GM04503 (cell line): ENCODE data around the gene MRPL48.
"Not testable (repeated sequence)": the region's sequence is repeated elsewhere in the genome, so short reads cannot be mapped to it uniquely, and the experiment has no call there.

Source experiments
- DNase-seq: peaks from one replicate; pipeline ENCODE4 v3.0.0-alpha.2; 2012; ENCODE audit warnings: low read depth

The MRPL48 gene

GRCh38 chr11:73779084-73779902 lies 8.4 kb upstream of the MRPL48 start:
- peak; percentile 90 for DNase-seq

DNA sequence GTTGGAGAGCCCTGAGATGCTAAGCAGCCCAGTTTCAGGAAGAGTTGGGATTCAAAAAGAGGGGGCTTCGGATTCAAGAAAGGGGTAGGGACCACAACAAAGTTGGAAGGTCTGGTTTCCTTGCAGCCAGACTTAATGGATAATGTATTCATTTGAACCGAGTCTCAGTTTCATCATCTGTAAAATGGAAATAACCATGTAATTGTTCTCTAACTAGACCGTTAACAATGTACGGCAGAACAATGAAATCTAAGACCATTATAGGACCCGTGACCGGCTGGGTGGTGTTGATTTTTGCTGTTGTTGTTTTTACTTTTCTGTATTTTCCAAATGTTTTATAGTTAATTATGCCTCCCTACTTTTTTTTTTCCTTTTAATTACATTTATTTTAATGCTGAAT lies 6.4 kb upstream of the MRPL48 start:
- DNase-seq = no peak

- DNase-seq = no peak
These were observed 4.1 kb upstream of the MRPL48 start for GRCh38 chr11:73783483-73784020.

DNA sequence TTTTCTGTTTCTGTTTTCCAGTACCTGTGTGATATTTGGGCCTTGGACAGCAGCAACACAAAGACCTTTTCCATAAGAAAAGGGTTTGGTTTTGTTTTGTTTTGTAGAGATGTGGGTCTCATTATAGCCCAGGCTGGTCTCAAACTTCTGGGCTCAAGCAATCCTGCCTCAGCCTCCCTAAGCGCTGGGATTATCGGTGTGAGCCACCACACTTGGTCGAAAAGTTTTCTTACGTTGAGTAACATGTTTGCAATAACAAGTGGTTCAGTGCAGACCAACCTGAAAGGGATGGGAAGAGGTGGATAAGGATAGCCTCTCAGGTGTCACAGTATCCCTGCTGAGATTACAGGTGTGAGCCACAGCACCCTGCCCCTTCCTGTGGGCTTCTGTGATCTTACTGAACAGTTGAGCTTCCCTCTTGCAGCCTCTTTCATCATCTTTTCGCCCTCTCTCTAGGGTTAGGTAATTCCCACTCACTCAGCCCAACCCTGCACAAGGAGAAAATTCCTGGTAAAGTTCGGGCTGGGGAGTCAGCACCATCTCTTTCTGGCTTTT lies 3.5 kb upstream of the MRPL48 start:
- DNase-seq = no peak

DNA sequence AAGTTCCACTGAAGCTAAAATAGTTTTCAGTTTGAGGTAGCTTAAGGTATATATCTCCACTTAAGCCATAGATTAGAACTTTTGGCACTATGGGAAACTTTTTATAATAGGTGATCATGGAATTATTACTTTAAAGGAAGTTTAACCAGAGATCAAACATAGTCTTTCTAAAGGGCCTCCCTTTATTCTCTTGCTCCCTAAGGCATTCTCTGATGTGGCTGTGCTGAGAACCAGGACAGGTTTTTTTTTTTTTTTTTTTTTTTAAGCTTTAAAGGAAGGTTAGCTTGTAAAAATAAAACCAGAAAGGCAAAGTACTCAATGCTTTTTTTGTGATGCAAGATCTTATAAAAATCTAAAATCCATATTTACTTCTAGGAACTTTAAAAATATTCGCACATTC lies 2.9 kb upstream of the MRPL48 start:
- DNase-seq = no peak

GRCh38 chr11:73785467-73785866 lies 2.2 kb upstream of the MRPL48 start:
- not testable (repeated sequence) for DNase-seq

DNA sequence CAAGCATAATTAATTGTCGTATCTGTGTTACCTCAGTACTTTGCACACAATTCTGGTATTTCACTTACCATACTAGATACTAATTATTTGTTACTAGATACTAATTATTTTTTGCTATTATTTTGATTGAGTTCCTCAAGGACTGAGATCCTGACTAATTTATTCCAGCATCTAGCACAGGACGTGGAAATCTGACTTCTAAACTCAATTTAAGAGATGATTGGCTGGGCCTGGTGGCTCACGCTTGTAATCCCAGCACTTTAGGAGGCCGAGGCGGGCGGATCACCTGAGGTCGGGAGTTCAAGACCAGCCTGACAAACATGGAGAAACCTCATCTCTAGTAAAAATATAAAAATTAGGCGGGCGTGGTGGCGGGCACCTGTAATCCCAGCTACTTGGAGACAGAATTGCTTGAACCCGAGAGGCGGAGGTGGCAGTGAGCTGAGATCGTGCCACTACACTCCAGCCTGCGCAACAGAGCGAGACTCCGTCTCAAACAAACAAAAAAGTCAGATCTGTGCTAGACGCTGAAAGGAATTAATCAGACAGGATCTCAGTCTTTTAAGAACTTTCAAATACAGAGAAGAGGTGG lies 527 bp upstream of the MRPL48 start:
- no peak for DNase-seq

GRCh38 chr11:73789279-73789670 lies 1.6 kb downstream of the MRPL48 start:
- no peak for DNase-seq

DNA sequence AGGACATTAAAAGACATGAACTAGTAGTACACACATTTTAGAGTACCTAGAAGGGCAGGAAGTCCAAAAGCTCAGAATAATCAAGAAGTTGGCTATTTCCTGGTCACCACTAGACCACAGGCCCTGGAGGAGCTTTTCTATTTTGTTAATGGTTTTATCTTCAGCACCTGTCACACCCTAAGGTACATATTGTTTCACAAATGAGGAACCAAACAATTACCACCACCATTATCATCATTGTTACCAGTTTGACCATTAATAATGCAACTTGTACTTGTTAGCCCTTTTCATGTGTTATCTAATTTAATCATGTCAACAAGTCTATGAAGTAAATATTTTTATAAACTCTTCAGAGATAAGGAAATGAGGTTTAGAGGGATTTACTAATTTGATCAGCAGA lies 4.9 kb downstream of the MRPL48 start:
- DNase-seq = no peak

- DNase-seq = no peak
These were observed 8.4 kb downstream of the MRPL48 start for GRCh38 chr11:73795925-73796632.

DNA sequence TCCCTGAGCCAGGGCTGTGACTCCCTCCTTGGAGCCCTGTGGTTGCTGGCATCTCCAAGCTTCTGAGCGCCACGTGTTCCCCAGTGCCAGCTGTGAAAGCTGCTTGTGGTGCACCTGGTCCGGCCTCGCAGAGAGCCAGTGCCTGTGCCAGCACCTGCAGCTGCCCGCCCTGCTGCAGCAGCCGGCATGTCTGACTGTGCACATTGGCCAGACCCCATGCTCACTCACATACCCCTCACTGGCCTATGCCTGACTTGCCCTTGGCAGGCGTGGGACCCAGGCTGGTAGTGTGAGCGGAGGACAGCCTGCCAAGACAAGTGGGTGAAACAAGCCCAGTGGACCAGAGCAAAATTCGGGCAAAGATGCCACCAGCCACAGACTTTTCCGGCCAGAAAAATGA lies 9.8 kb downstream of the MRPL48 start:
- no peak for DNase-seq

DNA sequence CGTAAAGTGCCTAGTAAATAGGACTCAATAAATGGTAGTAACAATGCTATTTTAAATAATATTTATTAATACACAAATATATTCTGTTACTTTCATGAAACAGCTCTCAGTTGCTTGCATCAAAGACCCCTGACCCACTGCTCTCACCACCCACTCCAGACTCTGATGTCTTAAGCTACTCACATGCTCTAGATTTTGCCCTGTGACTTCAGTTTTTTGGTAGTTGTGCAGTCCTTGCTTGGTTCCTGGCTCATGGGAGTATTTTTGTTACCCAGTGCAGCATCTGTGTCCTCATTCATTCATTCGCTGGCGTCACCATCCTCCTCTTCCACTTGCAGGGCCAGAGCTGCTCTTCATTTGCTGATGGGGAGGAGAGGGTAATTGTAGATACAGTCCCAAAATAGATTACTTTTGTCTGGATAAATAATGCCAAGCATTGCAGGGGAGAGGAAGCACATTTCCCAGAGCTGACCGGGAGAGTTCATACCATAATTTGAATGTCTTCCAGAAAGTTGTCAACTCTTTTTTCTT lies 12.7 kb downstream of the MRPL48 start:
- no peak for DNase-seq

- no peak for DNase-seq
These were observed 13.5 kb downstream of the MRPL48 start for GRCh38 chr11:73801136-73801535.

- no peak for DNase-seq
These were observed 17.0 kb downstream of the MRPL48 start for GRCh38 chr11:73804712-73805111.

- DNase-seq = no peak
These were observed 20.4 kb downstream of the MRPL48 start for GRCh38 chr11:73808052-73808451.

GRCh38 chr11:73810637-73811036 lies 23.0 kb downstream of the MRPL48 start:
- DNase-seq = no peak

DNA sequence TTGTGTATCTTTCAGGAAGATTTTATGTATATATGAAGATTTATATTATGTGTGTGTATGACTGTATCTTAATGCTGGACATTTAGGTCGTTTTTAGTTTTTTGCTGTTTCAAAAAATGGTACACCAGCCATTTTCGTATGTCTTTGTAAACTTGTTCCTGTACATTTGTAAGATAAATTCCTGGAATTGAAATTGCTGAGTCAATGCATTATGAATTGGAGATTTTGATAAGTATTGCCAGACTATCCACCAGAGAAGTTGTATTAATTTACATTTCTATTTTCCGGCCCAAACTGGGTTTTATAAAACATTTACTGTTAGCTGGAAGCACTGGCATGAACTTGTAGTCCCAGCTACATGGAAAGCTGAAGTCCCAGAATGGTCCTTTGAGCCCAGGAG lies 24.6 kb downstream of the MRPL48 start:
- DNase-seq = no peak

GRCh38 chr11:73814812-73815211 lies 27.1 kb downstream of the MRPL48 start:
- DNase-seq = no peak

DNA sequence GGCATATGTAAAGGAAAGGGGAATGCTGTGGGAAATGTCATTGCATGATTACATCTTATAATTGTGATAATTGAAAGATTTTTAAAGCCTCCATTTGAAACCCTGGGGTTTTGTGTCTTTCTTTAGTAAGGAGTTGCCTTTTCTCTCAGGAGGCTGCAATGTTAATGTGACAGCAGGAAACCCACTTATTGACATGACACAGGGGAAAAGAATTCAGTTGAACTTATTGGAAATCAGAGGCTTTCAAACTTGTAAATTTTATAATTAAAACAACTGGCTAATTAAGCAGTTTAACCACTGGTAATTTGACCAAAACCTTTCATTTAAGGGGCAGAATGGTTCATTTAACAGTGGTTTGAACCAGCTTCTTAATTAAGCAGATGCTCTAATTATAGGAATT lies 31.2 kb downstream of the MRPL48 start:
- no peak for DNase-seq

DNA sequence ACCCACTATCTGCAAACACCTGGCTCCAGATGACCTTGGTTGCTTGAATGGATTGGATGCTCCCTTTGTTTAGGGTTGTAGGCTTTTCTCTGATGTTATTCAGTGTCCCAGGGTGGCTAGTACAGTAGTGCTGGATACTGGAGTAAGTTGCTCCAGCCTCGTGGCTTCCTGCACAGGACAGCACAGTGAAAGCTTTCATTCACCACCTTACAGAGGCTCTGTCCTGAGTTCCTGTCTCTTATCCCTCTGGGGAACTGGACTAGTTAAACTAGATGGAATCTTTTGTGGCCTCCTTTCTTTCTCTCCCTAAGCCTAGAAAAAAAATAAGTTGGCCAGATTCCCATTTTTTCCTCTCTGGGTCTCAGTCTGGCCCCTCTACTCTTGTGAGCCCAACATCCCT lies 42.6 kb downstream of the MRPL48 start:
- no peak for DNase-seq

- DNase-seq = no peak
These were observed 45.4 kb downstream of the MRPL48 start for GRCh38 chr11:73833067-73833466.

DNA sequence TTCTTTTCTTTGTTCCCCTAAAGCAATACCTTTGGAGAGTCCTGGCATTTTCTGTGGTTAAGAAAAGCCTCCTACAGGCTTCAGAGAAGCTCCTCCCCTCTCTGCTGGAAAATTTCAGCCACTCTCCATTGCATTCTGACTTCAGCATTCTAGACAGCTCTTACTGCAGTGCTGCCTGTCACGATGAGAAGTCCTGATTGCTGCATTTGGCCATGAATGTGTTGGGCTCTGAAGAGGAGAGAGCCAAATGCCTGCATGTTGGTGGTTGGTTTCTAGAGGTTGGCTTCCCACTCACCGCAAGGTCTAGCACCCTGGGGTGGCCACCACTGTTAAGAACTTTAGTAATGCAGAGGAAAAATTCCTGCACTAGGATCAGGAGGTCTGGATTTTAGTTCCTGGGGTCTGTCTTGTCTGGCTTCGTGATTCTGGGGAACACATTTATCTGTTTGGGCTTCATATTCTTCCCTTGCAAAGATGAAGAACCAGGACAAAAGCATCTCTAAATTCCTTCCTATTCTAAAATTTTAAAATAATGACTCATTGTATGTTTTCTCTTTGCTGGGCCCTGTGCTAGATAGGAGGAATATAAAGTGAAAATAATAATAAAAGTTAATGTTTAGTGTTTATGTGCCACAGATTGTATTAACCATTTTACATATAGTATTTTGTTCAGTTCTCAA lies 50.9 kb downstream of the MRPL48 start:
- DNase-seq = no peak
